Astrocyte of the hippocampus (primary cell): Measurements from ENCODE around the gene KREMEN2.
A peak's percentile ranks its signal among the peaks of the same experiment; 100 is the strongest.

Experiments
- DNase-seq: peaks from one replicate; pipeline ENCODE4 v3.0.0; 2011; ENCODE audit warnings: low read depth, low spot score

KREMEN2 gene

DNA sequence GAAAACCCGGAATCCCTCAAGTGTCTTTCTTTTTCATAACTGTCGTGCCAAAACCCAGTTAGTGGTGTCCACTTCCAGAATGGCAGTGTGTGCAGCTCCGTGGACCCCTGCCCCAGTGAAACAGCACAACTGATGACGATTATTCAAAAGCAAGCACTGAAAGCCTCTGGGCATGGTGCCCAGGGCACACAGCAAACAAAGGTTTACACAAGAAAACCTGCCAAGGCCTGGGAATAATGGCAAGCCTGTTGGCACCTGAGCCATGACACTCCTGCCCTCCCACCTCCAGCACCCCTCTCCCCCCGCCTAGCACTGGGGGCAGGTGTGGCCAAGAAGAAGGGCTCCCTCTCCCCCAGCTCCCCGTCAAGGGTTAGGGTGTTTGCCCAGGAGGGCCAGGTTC, 13.4 kb downstream of the KREMEN2 start:
- DNase-seq, result peak; percentile 75

DNA sequence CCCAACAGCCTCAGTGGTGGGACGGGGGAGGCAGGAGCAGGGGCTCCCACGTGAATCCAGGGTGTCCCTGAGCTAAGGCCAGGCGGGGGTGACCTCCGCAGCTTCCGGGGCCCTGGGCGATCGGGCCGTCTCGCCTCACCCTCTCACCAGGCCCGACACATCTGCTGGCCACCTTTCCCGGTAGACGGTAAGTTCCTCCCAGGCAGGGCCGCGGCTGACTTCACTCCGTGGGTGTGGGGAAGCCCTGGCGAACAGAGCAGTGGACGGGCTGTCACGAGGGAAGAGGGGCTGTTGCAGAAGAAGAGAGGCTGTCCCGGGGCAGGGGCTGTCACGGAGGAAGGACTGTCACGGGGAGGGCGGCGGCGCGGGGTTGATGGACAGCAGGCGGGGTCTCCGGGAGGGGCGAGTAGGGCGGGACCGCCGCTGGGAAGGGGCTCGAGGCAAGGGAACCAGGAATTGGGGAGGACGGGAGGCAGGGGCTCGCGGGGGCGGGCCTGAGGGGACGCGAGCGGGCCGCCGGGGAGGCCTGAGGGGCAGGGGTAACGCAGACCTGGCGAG, 15.7 kb downstream of the KREMEN2 start:
- DNase-seq, result no peak

DNA sequence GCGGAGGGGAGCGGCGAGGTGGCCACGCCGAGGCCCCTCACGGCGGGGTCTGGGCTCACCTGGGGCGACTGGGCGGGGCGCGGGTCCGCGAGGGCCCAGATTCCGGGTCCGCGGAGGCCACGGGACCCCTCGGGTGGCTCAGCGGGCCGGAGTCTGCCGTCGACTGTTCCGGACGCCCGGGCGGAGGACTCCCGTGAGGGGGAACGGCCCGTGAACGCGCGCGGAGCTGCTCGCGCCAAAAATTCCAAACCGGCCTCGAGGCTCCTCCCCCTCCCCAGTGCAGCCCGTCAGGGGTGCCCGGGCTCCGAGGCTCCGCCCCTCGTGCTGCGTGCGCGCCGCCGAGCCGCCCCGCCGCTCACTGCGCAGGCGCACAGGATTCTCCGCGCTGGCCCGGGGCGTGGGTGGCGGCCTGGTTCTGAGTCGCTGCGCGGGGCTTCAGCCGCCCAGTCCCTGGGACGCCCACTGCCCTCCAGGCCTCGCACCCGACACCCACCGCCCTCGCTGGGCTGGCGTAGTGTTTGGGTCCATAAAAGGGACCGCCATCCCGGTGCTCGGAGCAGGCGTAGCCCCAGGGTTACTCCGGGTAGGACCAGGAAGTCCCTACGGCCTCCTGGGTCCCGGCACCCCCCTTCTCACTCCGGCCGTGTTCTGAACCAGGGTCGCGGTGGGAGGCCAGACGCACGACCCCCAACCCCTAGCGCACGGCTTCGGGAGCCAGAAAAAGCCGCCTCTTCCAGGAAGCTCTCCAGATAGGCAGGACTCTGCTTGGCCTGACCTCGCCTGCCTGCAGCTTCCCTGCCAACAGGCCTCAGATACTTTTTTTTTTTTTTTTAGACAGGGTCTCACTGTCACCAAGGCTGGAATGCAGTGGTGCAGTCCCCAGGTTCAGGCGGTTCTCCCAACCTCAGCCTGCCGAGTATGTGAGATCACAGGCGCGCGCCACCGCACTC, 16.4 kb downstream of the KREMEN2 start, which contains the start of gene PKMYT1:
PKMYT1 (minus strand) TSS at position 220 of the 950 bp plus-strand sequence. CDS start 789 bp downstream, outside the sequence.
- DNase-seq, result peak; percentile 96

DNA sequence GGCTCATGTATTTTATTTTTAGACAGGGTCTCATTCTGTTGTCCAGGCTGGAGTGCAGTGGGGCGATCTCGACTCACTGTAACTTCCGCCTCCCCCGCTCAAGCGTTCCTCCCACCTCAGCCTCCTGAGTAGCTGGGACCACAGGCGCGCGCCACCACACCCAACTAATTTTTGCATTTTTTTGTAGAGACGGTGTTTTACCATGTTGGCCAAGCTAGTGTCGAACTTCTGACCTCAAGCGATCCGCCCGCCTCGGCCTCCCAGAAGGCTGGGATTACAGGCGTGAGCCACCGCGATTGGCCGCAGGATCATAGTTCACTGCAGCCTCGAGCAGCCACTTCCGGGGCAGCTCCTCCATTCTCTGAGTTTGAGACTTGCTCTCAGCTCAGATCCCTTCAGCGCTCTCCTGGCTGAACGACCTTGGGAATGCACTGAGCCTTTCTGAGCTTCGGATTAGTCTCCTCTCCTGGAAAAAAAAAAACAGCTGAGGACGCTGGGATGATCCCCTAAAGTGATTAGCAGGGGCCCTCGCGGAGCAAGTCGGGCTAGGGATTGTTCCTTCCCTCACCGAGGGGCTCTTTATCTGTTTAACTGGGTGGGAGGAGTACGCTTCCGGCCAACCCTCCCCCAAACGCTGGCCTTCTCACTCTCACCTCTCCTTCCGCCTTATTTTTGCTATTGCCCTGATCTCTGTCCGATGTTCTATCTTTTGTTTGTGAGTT, 17.3 kb downstream of the KREMEN2 start:
- DNase-seq, result no peak

DNA sequence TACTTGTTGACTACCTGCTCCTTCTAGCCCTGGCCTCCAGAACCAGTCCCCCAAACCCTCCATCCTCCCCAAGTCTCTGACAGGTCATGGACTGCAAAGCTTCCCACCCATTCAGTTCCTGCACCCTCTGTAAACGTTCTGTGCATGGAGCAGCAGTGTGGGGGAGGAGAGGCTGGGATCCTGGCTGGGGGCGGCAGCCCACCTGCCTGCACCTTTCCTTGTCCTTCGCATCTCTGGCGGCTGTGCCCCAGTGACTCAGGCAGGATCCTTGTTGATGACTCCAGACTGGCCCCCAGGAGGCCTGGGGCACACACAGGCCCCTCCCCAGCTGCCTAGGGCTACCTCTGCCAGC, 17.8 kb downstream of the KREMEN2 start:
- no peak for DNase-seq

DNA sequence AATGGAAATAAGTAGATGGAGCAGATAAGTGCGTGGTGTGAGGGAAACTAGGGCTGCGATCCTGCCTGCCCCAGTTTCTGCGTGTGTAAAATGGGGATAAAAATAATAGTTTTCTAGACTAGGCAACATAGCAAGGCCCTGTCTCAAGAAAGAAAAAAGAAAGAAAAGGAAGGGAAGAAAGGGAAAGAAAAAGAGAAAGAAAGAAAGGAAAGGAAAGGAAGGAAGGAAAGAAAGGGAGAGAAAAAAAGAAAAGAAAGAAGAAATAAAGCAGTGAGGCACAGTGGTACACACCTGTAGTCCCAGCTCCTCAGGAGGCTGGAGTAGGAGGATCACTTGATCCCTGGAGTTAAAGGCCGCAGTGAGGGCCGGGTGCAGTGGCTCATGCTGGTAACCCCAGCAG, 18.3 kb downstream of the KREMEN2 start:
- no peak for DNase-seq

DNA sequence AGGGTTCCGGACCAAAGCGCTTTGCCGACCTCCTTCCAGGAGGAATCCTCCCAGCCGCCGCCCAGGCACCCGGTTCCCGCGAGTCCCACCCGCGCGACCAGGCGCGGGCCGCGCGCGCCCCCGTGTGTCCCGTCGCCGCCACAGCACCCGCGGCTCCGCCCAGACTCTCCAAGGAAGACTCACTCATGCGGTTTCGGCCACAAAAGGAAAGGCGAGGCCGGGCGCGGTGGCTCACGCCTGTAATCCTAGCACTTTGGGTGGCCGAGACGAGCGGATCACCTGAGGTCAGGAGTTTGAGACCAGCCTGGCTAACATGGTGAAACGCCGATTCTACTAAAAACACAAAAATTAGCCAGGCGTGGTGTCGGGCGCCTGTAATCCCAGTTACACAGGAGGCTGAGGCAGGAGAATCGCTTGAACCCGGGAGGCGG, 19.6 kb downstream of the KREMEN2 start:
- peak; percentile 95 for DNase-seq

DNA sequence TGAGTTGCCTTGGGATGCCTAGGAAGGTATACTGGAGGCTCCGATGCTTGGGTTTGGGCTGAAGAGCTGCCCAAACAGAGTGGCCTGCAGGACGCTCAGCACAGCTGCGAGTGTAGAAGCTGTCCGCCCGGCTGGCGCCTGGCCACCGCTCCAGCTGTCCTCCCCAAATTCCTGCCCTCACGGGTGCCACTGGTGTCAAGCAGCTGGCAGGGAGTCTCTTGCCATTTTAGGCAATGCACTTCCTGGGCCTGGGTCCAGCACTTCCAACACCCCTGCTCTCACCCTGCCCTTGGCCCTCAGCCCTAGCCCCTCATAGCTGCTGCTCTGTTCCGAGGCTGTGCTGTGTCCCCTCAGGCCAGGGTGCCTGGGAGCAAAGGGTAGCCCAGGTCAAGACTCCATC, 21.4 kb downstream of the KREMEN2 start:
- DNase-seq, result no peak

DNA sequence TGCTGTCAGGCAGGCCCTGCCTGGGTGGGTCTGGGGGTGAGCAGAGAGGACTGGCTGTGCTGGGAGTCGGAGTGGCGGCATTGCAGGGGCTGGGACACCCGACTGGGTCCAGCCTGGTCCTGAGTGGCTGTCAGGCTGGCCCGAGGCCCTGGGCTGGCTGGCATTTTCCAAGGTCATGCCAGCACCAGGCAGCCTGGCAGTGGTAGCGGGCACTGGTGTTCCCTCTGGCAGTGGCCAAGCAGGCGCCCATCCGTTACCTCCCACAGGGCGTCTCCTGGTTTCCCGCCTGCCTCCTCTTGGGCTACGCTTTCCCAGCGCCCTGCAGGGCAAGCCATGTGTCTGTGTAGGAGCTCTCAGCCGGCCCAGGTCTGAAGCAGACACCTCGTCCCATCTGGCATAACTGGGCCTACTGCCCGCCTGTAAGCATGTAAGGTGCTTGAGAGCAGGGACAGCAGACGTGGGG, 21.8 kb downstream of the KREMEN2 start:
- DNase-seq, result no peak

DNA sequence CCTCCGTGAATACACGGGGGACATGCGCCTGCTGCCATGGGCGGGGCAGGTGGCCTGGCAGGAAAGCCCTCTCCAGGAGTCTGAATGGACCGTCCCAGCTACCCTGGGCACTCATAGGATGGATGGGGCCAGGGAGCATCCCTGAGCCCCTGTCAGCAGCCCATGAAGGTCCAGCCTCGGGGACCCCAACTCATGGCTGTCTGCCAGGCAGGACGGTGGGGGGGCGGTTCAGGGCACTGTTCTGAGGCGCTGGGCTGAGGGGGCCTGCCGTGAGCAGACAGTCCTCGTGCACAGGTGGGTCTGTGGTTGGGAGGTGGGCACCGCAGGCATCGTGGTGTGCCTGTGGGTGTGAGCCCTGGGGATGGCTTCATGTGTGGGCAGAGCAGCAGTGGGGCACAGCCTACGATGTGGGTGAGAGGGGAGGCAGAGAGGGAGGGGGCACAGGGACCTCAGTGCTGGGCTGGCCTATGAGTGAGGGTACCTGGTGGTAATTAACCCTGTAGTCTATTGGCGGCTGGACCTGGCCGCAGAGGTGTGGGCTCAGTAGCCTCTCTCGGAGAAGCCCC, 22.6 kb downstream of the KREMEN2 start:
- DNase-seq, result no peak

DNA sequence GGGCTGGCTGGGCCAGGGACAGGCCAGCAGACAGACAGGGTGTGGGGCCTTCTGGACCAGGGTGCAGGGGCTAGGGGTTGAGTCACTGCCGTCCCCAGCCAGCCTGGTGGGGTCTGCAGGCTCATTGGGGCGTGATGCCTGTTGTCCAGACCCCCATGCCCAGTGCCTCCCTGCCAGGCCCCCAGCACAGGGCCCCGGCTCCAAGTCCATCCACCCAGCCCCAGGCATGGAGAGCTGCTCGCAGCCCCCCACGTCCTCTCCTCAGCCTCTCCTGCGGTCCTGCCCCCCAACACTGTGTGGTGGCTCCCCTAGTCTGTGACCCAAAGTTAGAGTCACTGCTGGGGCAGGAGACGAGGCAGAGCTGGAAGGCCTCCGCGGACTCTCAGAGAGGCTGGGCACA, 23.2 kb downstream of the KREMEN2 start:
- DNase-seq, result no peak

DNA sequence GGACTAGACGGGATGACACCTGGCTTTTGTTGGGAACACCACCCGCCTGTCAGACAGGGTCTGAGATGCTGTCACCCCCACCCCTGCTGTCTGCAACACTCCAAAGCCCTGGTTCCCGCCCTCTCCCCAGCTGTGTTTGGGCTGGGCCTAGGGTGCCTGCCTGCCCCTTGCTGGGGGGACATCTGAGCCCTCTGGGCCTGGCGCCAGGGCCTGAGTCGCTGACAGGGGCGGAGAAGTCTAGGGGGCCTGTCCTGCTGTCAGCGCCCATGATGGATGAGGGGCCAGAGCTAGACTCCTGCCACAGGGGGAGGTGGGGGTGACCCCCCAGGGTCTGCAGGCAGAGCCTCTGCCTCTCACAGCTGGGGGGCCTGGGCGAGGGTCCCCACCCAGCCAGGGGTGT, 23.8 kb downstream of the KREMEN2 start:
- no peak for DNase-seq

DNA sequence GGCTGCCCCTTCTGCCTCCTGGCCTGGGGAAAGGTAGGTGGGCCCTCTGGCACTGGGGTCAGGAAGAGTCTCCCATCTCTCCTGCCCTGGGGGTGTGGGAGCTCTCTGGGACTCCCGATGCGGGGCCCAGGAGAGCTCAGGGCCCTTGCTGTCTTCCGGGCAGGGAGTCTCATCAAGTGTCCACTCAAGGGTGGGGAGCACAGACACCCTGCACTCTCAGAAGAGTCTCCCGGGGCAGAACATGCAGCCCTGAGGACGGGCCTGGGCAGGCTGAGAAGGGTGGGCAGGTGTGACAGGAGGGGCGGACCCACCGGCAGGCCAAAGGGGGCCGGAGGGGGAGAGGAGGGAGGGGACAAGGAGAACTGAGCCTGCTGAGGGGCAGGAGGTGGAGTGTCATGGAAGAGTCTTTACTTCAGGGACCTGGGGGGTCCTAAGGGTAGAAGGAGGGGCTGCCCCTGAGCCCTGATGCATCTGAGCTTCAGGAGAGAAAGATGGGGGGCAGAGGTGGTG, 24.6 kb downstream of the KREMEN2 start:
- no peak for DNase-seq

DNA sequence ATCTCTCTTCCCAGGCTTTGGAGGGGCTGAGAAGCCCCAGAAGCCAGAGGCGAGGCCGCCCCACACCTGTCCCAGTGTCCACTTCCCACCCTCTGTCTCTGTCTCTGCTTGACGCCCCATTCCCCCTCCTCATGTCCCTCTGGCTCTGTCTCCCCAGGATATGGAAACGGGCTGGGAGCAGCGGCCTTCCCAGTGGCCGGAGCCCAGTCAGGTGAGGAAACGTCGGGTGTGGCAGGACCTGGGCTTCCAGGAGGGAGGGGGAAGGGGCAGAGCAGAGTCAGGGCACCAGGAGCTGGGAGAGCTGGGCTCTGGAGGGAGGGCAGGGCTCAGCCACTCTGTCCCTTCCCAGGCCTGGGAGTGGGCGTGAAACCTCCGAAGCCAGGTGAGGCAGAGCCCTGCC, 26.8 kb downstream of the KREMEN2 start:
- DNase-seq, result no peak

DNA sequence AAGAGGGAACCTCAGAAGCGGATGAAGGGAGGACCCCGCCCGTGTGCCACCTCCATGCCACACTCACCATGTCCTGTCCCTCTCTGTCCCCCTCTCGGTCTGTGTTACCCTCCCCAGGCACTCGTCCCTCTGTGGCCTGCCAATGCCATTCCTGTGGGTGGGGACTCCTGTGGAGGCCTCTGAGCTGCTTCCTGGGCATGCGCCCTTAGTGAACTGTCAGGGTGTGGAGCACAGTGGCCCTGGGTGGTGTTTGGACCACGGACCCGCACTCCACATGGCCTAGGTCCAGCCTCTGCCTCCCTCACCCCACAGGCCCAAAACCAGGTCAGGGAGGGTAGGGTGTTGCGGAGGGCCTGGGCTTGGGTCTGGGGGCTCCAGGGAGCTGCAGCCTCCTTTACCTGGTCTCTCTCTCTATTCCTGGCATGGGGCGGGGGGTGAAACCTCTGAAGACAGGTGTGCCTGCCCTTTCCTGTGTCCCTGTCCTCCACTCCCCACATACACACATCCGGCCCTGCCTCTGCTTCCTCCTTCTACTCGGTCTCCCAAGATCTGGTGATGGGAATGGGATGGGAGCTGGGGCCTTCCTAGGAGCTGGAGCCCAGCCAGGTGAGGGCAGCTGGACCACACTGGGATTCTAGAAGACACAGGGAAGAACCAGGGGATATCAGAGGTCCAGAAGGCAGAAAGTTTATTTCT, 27.6 kb downstream of the KREMEN2 start:
- DNase-seq, result no peak

DNA sequence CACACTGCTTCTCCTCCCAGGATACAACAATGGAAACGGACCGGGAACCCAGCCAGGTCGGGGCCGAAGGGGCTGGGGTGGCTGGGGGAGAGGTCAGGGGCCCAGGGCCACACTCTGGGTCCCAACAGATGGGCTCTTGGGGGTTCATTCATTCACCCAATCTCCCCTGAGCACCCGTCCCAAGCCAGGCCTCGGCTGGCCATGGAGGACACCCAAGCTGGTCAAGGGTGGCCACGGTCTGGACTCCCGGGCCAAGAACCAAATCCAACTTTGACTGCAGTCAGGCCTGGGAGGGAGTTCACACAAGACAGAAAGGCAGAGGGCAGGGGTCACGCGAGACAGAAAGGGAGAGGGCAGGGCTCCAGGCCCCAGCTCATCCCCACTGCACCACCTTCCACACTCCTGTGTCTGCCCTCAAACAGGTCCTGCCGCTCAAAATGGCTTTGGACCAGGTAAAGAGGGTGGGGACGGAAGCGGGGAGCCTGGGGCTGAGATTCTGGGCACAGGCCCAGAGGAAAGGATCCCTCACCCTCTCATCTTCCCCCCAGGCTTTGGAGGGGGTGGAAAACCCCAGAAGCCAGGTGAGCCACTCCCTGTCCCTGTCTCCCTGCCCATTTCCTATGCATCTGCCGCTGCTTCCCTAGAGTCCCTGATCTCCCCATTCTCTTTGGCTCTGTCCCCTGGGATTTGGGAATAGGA, 28.5 kb downstream of the KREMEN2 start:
- no peak for DNase-seq

DNA sequence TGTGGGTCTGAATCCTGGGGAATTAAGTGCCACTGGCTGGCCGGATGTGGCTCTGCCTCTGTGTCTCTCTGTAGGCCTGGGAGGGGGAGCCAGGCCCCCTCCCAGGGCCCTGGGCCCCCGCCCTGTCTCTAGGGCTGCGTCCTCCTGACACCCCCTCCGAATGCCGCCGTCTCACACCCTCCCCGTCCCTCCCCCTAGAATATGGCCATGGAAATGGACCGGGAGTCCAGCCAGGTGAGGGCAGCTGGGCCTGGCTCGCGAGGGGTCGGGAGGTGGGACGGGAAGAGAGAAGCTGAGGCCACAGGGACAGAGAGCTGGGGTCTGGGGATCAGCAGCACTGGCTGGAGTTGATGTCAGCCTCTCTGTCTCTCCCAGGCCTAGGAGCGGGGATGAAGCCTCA, 32.2 kb downstream of the KREMEN2 start:
- no peak for DNase-seq

DNA sequence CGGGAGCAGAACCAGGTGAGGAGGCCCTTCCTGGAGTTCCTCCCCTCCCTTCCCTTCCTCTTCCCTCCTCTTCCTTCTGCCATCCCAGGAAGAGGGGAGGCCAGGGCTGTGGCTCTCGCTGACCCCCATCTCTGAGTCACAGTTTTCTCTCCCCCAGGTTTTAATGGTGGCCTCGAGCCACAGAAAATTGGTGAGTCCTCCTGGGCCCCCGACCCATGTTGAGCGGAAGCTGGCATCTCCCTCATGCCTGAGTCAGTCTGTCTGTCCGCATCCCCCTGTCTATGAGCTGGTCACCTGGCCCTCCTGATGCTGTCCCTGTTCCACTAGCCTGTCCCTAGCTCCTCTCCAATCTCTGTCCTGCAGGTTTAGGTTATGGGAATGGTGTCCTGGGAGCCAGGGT, 35.9 kb downstream of the KREMEN2 start:
- no peak for DNase-seq

DNA sequence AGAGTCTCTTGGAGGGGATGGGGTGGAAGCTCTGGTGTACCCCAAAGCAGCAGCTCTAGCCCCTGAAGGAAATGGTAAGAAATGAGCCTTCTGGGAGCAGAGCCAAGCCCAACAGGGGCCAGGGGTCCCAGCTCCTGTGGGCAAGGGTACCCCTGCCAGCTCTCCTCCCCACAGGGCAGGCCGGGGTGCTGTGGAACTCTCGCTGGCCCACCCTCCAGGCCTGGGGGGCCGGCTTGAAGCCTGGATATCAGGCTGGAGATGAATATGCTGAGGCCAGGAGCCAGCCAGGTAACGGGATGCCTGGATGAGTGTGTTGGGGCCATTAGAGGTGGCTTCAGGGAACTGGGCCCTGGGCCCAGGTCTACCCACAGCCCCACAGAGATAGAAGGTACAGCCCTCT, 36.5 kb downstream of the KREMEN2 start:
- DNase-seq, result no peak

DNA sequence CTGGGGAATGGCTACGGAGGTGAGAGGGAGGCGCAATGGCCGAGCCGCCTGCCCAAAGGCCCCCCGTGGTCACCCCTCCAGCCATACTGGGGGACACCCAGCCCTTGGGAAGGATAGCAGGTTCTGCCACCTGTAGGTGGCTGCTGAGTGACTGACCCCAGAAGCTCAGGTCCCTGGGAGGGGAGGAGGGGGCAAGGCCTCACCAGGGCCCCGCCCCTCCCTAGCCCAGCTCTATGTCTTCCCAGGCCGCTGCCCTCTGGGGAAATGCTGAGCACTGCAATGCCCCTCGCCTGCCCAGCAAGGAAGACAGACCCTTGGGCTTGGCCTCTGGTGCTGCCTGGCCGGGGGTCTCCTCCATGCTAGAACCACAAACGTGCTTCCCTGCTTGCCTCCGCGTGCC, 37.2 kb downstream of the KREMEN2 start:
- no peak for DNase-seq
